ENCODE measurements around the gene RETREG3. TPM values are rescaled to one million over a fixed set of nuclear protein-coding genes. Genes with fewer than 3 reads are reported as not detected.

Gene RETREG3
- total and polyA plus RNA-seq, 2 of the 13 experiments (the other 11 are each of a cell fraction or from before 2014, with no cell fraction given) = 47.0 to 55.8 TPM

DNA sequence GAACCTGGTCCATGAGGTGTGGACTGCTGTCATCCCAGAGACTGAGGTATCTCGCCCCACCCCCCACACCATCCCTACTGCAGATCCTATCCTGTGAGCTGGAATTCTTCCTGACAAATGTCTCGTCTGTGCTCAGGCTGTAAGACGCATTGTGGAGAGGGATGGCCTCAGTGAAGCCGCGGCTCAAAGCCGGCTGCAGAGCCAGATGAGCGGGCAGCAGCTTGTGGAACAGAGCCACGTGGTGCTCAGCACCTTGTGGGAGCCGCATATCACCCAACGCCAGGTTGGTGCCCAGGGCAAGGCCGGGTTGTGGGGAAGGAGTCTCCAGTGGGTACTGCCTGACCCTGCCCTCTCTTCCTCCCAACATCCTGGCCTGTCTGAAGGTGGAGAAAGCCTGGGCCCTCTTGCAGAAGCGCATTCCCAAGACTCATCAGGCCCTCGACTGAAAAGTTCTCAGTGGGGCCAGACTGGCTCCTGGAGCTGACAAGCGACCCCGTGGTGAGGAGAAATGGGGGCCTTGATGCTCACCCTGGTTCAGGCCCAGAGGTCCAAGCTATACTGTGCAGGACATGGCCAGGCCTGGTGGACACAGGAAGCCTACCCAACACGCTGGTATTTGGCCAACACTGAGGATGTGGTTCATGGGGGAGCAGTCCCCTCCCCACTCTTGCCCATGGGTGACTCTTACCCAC is 43.5 kb downstream of the RETREG3 start (continued):
- TF ChIP-seq IRF2 (CRISPR knock-in tag; IDR thresholded peaks at IDR 0.05) (no peak), ZBTB38 (CRISPR knock-in tag; IDR thresholded peaks at IDR 0.05) (peak; percentile 5; the same call in 1 of the 2 replicates), AGO2 (optimal IDR thresholded peaks at IDR 0.05; ENCODE audit: low read depth, low read length) (peak; percentile 78), NFE2L1 (CRISPR knock-in tag; IDR thresholded peaks at IDR 0.05; ENCODE audit: borderline replicate concordance) (peak; percentile 18; the same call in 1 of the 2 replicates), ZNF343 (CRISPR knock-in tag; IDR thresholded peaks at IDR 0.05) (no peak), MIXL1 (CRISPR knock-in tag; IDR thresholded peaks at IDR 0.05) (no peak), NKX3-1 (CRISPR knock-in tag; IDR thresholded peaks at IDR 0.05) (no peak), XBP1 (CRISPR knock-in tag; IDR thresholded peaks at IDR 0.05) (no peak), NFIB (CRISPR knock-in tag; IDR thresholded peaks at IDR 0.05; ENCODE audit: borderline replicate concordance) (no peak), MED1 (CRISPR knock-in tag; IDR thresholded peaks at IDR 0.05) (no peak), SMAD1 (CRISPR knock-in tag; IDR thresholded peaks at IDR 0.05; ENCODE audit: borderline replicate concordance, low read depth) (no peak), RBFOX2 (IDR thresholded peaks at IDR 0.05; ENCODE audit: low read depth, low read length) (peak; percentile 64), ZNF713 (CRISPR knock-in tag; IDR thresholded peaks at IDR 0.05) (0 out of 2 replicates have a peak, but pooled peaks have one; percentile 22), PAF1 (CRISPR knock-in tag; IDR thresholded peaks at IDR 0.05) (0 out of 2 replicates have a peak, but pooled peaks have one; percentile 41), EEA1 (CRISPR knock-in tag; IDR thresholded peaks at IDR 0.05; ENCODE audit: borderline replicate concordance) (no peak), REPIN1 (CRISPR knock-in tag; IDR thresholded peaks at IDR 0.05; ENCODE audit: borderline replicate concordance, low read depth) (no peak), ZNF333 (CRISPR knock-in tag; IDR thresholded peaks at IDR 0.05; ENCODE audit: borderline replicate concordance) (0 out of 2 replicates have a peak, but pooled peaks have one; percentile 50), ZNF629 (CRISPR knock-in tag; conservative IDR thresholded peaks at IDR 0.05) (no peak), ISL2 (CRISPR knock-in tag; IDR thresholded peaks at IDR 0.05) (no peak)
- TF ChIP-seq, protein P1, sequence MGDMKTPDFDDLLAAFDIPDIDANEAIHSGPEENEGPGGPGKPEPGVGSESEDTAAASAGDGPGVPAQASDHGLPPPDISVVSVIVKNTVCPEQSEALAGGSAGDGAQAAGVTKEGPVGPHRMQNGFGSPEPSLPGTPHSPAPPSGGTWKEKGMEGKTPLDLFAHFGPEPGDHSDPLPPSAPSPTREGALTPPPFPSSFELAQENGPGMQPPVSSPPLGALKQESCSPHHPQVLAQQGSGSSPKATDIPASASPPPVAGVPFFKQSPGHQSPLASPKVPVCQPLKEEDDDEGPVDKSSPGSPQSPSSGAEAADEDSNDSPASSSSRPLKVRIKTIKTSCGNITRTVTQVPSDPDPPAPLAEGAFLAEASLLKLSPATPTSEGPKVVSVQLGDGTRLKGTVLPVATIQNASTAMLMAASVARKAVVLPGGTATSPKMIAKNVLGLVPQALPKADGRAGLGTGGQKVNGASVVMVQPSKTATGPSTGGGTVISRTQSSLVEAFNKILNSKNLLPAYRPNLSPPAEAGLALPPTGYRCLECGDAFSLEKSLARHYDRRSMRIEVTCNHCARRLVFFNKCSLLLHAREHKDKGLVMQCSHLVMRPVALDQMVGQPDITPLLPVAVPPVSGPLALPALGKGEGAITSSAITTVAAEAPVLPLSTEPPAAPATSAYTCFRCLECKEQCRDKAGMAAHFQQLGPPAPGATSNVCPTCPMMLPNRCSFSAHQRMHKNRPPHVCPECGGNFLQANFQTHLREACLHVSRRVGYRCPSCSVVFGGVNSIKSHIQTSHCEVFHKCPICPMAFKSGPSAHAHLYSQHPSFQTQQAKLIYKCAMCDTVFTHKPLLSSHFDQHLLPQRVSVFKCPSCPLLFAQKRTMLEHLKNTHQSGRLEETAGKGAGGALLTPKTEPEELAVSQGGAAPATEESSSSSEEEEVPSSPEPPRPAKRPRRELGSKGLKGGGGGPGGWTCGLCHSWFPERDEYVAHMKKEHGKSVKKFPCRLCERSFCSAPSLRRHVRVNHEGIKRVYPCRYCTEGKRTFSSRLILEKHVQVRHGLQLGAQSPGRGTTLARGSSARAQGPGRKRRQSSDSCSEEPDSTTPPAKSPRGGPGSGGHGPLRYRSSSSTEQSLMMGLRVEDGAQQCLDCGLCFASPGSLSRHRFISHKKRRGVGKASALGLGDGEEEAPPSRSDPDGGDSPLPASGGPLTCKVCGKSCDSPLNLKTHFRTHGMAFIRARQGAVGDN (CRISPR knock-in tag; IDR thresholded peaks at IDR 0.05) = no peak
- TF ChIP-seq, protein P2, sequence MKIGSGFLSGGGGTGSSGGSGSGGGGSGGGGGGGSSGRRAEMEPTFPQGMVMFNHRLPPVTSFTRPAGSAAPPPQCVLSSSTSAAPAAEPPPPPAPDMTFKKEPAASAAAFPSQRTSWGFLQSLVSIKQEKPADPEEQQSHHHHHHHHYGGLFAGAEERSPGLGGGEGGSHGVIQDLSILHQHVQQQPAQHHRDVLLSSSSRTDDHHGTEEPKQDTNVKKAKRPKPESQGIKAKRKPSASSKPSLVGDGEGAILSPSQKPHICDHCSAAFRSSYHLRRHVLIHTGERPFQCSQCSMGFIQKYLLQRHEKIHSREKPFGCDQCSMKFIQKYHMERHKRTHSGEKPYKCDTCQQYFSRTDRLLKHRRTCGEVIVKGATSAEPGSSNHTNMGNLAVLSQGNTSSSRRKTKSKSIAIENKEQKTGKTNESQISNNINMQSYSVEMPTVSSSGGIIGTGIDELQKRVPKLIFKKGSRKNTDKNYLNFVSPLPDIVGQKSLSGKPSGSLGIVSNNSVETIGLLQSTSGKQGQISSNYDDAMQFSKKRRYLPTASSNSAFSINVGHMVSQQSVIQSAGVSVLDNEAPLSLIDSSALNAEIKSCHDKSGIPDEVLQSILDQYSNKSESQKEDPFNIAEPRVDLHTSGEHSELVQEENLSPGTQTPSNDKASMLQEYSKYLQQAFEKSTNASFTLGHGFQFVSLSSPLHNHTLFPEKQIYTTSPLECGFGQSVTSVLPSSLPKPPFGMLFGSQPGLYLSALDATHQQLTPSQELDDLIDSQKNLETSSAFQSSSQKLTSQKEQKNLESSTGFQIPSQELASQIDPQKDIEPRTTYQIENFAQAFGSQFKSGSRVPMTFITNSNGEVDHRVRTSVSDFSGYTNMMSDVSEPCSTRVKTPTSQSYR (CRISPR knock-in tag; IDR thresholded peaks at IDR 0.05; ENCODE audit: borderline replicate concordance) = 0 out of 2 replicates have a peak, but pooled peaks have one; percentile 9
- TF ChIP-seq, protein P3, sequence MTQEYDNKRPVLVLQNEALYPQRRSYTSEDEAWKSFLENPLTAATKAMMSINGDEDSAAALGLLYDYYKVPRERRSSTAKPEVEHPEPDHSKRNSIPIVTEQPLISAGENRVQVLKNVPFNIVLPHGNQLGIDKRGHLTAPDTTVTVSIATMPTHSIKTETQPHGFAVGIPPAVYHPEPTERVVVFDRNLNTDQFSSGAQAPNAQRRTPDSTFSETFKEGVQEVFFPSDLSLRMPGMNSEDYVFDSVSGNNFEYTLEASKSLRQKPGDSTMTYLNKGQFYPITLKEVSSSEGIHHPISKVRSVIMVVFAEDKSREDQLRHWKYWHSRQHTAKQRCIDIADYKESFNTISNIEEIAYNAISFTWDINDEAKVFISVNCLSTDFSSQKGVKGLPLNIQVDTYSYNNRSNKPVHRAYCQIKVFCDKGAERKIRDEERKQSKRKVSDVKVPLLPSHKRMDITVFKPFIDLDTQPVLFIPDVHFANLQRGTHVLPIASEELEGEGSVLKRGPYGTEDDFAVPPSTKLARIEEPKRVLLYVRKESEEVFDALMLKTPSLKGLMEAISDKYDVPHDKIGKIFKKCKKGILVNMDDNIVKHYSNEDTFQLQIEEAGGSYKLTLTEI (CRISPR knock-in tag; conservative IDR thresholded peaks at IDR 0.05) = no peak

Data from HepG2 (cell line).